HG02981 (cell line): ENCODE measurements around the gene RCHY1.
"Not testable (repeated sequence)": the region's sequence is repeated elsewhere in the genome, so short reads cannot be mapped to it uniquely, and the experiment has no call there.

Experiments
- ATAC-seq: cut with Tn5 transposase; IDR thresholded peaks from one replicate; pipeline ENCODE4 v1.9.1; 2021; ENCODE audit warnings: mild to moderate bottlenecking, moderate library complexity; ENCODE audit not compliant: unreplicated experiment

RCHY1 gene

DNA sequence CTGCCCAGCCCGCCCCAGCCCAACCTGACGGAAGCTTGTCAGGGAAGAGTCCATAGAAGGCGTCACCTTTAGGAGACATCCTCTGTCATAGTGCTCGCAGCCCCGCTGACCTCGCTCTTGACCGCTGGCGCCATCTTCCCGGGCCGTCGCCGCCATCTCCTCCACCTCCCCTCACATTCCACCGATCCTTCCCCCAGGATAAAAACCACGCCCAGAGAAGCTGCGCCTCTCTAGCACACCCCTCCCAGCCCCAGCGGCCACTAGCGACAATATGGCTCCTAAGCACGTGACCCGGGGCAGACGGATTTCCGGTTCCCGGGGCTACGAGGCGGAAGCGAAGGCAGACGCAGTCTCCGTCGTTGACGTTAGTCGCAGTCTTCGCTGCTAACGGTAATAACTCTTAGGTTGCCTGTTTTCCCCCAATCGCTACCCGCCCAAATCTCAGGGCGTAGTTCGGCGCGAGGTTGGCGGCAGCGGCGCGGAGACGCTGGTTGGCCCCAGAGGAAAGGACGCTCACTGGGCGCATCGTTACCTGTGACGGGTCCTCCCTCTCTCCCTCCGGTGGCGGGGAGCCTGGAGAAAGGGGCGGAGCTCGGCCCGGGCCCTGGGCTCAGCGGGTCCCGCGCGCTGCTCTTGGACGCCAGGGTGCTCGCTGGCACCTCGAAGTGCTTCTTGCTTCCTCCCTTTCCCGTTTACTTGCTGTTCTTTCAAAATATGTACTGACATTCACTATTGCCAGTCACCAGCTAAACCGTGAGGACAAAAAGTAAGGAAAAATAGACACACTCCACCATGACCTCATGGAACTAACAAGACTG, at the start of gene RCHY1, which contains the start of gene THAP6:
TSS of gene RCHY1 (minus strand) at position 273 of the 818 bp plus-strand sequence. CDS start at position 156, 117 bp downstream.
TSS of gene THAP6 (plus strand) at position 343 of the 818 bp plus-strand sequence. CDS start 980 bp downstream, outside the sequence.
- peak; percentile 94 for ATAC-seq

DNA sequence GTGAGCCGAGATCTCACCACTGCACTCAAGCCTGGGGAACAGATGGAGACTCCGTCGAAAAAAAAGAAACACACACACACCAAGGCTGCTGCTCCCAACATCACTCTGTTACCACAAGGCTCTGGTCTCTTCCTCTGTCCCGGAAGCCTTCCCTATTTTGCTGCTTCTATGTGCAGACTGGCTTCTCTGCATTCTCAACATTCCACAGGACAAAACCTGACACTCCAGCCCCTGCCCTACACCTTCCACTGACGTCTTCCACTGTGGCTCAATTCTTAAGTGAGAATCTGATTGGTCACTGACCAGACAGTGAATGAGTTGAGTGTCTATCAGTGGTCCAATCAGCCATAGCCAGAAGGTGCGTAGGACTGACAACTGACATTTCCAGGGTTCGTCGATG, 47.6 kb upstream of the RCHY1 start:
- no peak for ATAC-seq

DNA sequence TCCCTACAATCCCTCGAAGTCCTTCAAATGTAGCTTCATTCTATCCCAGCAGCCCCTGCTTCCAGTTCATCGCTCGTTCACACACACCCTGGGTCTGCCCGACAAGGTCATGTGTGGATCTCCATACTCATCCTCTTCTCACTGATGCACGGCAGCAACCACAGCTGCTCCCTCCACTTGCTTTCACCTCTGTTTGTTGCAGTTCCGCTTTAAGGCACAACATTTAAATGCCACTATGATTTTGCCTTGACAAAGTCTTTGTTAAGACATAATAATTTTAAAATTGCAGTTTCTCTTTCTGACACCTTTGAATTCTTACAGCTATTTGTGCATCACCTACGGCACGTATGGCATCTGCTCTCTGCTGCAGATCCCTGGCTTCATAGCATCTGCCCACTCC, 43.5 kb upstream of the RCHY1 start:
- ATAC-seq, result no peak

DNA sequence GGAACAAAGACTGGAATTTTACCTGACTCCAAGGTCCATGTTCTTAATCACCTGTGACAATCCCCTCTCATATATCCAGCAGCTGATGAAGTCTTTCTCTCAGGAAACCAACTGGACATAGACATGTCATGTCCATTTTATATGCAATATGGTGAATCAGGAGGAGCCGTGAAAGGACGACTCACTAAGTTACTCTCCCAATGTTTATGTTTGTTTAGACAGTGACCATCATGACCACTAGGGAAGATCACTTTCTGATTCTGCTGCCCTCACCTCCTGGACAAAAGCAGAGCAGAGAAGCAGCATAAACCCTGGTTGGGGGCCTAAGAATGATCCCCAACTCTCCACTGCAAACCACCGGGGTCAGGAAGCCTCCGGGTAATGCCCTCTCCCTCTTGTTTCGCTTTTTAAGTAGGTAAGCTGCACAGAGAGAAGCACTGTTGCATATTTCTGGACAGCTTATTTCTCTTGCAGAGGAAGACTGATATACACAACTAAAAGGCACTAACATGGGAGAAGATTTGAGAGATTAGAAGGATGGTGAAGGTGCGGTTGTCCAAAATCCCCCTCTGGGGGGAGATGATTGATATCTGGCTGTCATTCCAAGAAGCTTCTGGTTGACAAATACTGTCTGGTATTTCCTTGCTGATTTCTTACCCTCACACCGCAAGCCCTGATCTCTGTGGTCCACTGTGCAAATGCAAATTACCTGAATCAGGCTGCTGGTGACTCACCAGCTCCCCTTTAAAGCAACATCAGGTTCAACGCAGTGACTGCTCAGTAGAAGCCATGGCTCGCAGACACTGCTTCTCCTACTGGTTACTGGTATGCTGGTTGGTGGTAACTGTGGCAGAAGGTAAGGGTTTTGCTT, 41.3 kb upstream of the RCHY1 start, which contains the start of gene ODAPH:
TSS of gene ODAPH (plus strand) at position 773 of the 871 bp plus-strand sequence. CDS start at position 790, 17 bp downstream.
- peak; percentile 89 for ATAC-seq

DNA sequence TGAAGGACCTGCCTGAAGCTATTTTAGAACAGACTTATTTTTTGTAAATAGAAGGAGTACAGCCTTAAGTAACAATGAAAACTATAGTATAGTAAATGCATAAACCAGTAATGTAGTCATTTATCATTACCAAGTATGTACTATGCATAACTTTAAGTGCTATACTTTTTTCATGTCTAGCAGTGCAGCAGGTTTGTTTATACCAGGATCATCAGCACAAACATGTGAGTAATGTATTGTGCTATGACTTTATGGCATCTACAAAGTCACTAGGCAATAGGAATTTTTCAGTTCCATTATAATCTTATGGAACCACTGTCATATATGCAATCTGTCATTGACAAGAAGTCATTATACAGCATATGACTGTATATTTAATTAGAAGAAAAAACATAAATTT, 38.2 kb upstream of the RCHY1 start:
- ATAC-seq, result no peak

DNA sequence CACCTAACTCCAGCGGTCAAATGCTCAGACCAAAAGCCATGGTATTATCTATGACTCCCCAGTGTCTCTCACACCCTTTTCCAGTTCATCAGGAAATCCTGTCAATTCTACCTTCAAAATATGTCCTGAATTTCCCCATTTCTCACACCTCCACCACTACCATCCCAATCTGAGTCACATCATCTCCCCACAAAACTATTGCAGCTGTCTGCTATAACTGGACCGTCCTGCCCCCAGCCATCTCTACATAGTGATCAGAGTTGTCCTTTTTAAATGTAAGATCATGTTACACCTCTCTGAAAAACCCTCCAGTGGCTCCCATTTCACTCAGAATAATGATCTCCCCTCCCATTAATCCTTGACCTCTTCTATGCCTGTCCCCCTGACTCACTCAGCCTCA, 34.8 kb upstream of the RCHY1 start:
- ATAC-seq, result no peak

DNA sequence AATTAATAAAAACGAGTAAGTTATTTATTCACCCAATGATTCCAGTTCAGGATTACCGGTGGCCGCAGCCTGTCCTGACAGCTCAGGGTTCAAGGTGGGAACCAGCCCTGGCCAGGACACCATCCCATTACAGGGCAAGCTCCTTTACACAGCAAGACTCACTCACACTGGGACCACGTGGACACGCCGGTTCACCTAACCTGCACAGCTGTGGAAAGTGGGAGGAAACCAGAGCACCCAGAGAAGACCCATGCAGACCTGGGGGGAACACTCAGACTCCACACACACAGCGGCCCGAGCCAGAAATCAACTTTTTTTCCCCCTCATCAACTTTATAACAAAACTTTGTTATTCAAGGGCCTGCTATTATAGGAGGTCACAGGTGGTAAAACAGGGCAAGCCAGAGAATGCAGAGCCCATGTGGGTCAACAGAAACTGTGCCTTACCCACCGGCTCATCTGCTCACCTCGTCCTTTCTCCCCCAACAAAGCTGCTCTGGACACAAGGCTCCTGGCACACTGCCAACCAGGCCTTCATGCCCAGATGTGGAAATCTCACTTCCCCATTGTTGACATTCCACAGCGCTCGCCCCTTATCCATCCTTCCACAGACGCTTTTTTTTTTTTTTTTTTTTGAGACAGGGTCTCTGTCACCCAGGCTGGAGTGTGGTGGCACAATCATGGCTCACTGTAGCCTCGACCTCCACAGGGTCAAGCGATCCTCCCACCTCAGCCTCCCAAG, 33.6 kb upstream of the RCHY1 start:
- no peak for ATAC-seq

DNA sequence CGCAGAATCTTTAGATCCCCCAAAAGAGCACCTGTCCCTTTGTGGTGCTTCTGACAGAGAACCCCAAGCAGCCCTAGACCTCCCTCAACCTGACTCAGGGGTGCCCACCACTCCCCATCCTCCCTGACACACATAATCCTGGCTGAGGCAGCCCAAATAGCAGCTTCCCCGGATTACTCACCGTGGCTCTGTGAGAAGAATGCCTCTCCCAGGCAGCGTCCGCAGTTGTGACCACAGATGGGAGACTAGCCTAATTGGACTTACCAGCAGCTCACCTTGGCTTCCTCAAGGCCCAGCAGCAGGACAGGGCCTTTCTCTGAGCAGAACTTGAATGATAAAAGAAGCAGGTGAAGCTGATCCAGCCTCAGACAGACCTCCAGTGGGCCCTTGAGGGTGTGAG, 31.3 kb upstream of the RCHY1 start:
- ATAC-seq, result no peak

DNA sequence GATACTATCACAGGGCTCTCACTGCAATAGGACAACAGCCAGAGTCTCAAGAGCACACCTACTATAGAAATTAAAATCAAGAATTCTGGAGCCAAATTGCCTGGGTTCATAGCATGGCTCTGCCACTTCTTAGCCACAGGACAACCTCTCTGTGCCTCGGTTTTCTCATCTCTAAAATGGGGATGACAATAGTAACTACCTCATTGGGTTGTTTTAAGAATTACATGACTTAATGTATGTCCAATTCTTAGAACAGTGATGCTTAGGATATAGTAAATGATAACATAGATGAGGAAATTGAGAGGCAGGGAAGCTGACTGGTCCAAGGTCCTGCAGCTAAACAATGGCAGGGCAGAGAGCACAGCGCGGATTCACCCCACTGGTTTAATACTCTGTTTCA, 30.7 kb upstream of the RCHY1 start:
- no peak for ATAC-seq

DNA sequence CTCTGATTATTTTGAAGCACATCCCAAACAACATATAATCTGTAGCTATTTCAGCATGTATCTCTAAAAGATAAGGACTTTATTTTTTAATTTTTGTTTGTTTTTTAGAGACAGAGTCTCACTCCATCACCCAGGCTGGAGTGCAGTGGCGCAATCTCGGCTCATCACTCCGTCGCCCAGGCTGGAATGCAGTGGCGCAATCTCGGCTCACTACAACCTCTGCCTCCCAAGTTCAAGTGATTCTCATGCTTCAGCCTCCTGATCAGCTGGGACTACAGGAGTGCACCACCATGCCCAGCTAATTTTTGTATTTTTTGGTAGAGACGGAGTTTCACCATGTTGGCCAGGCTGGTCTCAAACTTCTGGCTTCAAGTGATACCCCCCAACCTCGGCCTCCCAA, 30.0 kb upstream of the RCHY1 start:
- not testable (repeated sequence) for ATAC-seq

DNA sequence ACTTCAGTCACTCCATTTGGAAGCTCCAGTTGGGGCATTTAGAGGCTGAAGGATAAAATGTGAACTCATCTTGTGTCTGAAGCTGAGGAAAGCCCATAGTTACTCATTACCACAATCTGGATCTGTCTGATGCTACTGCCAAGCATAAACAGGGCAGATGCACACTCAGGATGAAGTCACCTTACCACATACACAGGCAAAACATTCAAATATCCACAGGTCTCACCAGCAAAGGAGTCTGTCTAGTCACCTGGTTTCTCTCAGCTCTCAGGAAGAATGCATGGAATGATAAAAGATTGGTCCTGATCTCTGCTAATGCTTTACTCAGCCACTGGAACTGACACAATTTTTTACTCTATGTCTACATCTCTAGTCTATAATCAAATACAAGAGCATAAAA, 28.6 kb upstream of the RCHY1 start:
- ATAC-seq, result no peak

DNA sequence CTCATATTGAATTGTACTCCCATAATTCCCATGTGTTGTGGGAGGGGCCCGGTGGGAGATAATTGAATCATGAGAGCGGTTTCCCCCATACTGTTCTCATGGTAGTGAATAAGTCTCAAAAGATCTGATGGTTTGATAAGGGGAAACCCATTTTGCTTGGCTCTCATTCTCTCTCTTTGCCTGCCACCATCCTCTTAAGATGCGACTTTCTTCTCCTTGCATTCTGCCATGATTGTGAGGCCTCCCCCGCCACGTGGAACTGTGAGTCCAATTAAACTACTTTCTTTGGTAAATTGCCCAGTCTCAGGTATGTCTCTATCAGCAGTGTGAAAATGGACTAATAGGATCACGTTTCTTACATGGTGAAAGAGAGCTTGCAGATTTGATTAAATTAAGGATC, 23.1 kb upstream of the RCHY1 start:
- ATAC-seq, result not testable (repeated sequence)

DNA sequence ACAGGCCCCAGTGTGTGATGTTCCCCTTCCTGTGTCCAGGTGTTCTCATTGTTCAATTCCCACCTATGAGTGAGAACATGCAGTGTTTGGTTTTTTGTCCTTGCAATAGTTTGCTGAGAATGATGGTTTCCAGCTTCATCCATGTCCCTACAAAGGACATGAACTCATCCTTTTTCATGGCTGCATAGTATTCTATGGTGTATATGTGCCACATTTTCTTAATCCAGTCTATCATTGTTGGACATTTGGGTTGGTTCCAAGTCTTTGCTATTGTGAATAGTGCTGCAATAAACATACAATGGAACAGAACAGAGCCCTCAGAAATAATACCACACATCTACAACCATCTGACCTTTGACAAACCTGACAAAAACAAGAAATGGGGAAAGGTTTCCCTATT, 19.7 kb upstream of the RCHY1 start:
- ATAC-seq, result not testable (repeated sequence)

DNA sequence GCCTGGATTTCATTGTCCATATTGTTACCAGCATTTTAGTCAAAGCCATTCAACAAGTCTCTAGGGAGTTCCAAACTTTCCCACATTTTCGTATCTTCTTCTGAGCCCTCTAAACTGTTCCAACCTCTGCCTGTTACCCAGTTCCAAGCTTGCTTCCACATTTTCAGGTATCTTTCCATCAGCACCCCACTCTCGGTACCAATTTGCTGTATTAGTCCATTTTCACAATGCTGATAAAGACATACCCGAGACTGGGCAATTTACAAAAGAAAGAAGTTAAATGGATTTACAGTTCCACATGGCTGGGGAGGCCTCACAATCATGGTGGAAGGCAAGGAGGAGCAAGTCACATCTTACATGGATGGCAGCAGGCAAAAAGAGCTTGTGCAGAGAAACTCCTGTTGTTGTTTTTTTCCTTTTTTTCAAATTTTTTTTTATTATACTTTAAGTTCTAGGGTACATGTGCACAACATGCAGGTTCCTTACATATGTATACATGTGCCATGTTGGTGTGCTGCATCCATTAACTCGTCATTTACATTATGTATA, 19.2 kb upstream of the RCHY1 start:
- not testable (repeated sequence) for ATAC-seq

DNA sequence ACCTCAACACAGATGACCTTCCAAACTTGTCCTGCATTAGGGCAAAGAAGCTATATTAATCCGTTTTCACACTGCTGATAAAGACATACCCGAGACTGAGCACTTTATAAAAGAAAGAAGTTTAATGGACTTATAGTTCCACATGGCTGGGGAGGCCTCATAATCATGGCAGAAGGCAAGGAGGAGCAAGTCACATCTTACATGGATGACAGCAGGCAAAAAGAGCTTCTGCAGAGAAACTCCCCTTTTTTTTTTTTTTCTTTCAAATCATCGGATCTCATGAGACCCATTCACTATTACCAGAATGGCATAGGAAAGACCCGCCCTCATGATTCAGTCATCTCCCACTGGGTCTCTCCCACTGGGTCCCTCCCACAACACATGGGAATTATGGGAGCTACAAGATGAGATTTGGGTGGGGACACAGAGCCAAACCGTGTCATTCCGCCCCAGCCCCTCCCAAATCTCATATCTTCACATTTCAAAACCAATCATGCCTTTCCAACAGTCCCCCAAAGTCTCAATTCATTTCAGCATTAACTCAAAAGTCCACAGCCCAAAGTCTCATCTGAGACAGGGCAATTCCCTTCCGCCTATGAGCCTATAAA, 17.4 kb upstream of the RCHY1 start:
- not testable (repeated sequence) for ATAC-seq

DNA sequence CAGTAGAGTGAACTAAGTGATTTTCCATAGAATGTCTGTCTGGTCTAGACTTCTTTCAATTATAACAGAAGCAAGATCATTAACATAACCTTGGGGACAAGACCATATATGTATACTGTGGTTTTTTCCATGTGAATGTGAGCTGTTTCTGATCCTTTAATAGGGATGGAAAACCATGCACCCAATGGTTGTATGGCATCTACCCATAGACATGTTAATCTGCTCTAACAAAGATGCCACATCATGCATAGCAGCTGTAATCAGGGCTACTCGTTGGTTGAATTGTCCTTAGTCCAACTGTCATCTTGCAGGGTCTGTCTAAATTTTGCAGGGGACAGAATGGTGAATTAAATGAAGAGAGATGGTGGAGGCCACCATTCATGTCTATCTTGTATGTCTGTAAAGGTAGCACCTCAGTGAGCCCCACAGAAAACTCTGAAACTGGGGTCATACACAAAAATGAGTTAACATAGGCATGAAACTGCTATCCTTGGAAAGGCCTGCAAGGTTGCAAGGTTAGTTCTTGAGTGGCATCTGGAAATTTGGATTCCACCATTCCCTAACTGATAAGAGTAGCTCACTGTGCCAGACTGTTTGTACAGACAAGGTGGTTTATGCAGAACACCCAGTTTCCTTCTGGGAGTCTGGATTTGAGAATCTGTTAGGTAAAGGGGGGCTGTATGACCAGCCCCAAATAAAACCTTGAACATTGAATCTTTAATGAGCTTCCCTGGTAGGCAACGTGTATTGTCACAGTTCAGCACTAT, 16.5 kb upstream of the RCHY1 start:
- ATAC-seq, result no peak

DNA sequence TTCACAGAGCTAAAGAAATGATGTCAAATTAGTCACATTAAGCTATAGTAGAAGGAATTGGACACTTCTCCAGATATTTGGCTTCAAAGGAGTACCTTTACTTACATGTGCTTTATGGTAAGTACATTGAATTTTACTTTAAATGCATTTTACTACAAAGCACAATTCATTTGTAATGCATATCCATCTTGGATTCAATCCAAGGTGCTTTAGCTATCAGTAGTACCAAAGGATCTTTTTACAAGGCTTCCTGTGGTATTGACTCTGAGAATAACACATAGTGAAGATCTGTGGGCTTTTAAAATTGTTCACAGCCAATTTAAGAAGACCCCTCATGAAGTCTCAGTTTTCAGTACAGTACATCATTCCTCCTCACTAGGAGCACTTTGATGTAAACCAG, 13.3 kb upstream of the RCHY1 start:
- ATAC-seq, result no peak

DNA sequence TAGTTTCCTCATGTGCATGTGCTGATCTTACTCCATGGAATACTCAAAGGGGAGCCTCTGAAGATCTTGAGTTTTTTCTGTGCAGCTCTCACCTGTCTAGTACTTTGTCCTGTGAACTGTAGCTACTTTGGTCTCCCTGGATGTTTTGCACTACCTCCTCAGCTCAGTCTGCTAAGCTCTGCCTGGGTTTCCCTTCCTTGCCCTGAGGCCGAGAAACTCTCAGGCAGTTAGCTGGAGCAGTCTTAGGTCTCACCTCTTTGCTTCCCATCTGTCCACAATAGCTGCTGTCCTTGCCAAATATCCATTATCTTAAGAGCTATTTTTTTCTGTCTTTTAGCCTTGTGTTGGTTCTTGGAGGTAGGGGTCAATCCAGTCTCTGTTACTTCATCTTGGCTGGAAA, 11.7 kb upstream of the RCHY1 start:
- ATAC-seq, result no peak

DNA sequence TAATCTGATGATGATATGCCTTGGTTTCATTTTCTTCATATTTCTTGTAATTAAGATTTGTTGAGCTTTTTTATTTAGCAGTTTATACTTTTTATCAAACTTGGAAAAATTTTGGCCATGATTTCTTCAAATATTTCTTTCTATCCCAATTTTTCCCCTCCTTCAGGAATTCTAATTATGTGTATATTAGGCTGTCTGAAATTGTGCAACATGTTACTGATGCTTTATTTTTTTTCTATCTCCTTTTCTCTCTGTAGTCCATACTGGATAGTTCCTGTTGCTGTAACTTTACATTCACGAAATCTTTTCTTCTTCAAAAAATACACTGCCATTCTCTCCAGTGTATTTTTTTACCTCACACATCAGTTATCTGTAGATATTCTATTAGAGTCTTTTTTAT, 10.9 kb upstream of the RCHY1 start:
- ATAC-seq, result no peak

DNA sequence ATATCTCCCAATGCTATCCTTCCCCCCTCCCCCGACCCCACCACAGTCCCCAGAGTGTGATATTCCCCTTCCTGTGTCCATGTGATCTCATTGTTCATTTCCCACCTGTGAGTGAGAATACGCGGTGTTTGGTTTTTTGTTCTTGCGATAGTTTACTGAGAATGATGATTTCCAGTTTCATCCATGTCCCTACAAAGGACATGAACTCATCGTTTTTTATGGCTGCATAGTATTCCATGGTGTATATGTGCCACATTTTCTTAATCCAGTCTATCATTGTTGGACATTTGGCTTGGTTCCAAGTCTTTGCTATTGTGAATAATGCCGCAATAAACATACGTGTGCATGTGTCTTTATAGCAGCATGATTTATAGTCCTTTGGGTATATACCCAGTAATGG, 5.2 kb upstream of the RCHY1 start:
- ATAC-seq, result not testable (repeated sequence)
